Lower lobe of right lung (tissue), 2 donors: Measurements from ENCODE around the gene FAM107A. TPM values are rescaled to one million over a fixed set of nuclear protein-coding genes. Genes with fewer than 3 reads are reported as not detected.

ENCODE experiments used
- ATAC-seq, 2 donors: fragments of 200-7000 bp; cut with Tn5 transposase; one replicate each; pipeline ENCODE4 v1.9.1; 2020 to 2022; ENCODE audit warnings: mild to moderate bottlenecking in 2 of 2, moderate library complexity in 2 of 2
- DNase-seq: peaks from one replicate; pipeline ENCODE4 v3.0.0-alpha.2; 2020
- H3K27ac ChIP-seq: fragments of 200-600 bp; one replicate; pipeline ENCODE4 v1.8.0; 2022
- H3K27me3 ChIP-seq: fragments of 200-600 bp; one replicate; pipeline ENCODE4 v1.8.0; 2022; ENCODE audit warnings: low read depth
- H3K36me3 ChIP-seq: fragments of 200-600 bp; one replicate; pipeline ENCODE4 v1.8.0; 2022; ENCODE audit warnings: mild to moderate bottlenecking
- H3K4me1 ChIP-seq: fragments of 200-600 bp; one replicate; pipeline ENCODE4 v1.8.0; 2022
- H3K4me3 ChIP-seq: fragments of 200-600 bp; one replicate; pipeline ENCODE4 v1.8.0; 2022; ENCODE audit warnings: mild to moderate bottlenecking
- H3K9me3 ChIP-seq: fragments of 200-600 bp; one replicate; pipeline ENCODE4 v1.8.0; 2022
- CTCF ChIP-seq: fragments of 200-600 bp; IDR thresholded peaks from one replicate; pipeline ENCODE4 v1.8.0; 2022; ENCODE audit warnings: antibody characterized with exemption, mild to moderate bottlenecking
- intact Hi-C: fragments of 100-400 bp; cut with DNase I; formaldehyde crosslinking; loops from one replicate; pipeline ENCODE4 v1.11.0; 2022
- total RNA-seq: library from RNA; stranded (reverse); fragmentation: NEBNext Ultra II Directional; extraction: Animal tissue kit (Norgen Biotek cat#: 25700); gene quantifications from one replicate; pipeline ENCODE4 v1.2.1, GENCODE V29; 2021
- donor health status: DM: no; HTN: yes; CAD: no; lungs with severe emphysema.

FAM107A gene
- total RNA-seq, 1 donor from 2014 or later, result 74.5 TPM

GRCh38 chr3:58563386-58564035, 13.7 kb downstream of the FAM107A start:
- no peaks in the 10 kb centered on the region for H3K27me3 ChIP-seq
- H3K36me3 ChIP-seq, result peaks cover 19% of the 10 kb centered on the region
- H3K27ac ChIP-seq, result no peak overlapping the region
- no peaks in the 10 kb centered on the region for H3K9me3 ChIP-seq
- TF ChIP-seq CTCF, result no peak
- no peak overlapping the region for H3K4me3 ChIP-seq
- H3K4me1 ChIP-seq, result no peaks in the 10 kb centered on the region
- DNase-seq (no peak), ATAC-seq (no peak)
- intact Hi-C loops, result no loop called here

- Histone ChIP-seq H3K9me3 (no peaks in the 10 kb centered on the region), H3K27me3 (no peaks in the 10 kb centered on the region), H3K4me3 (no peak overlapping the region), H3K27ac (no peak overlapping the region), H3K36me3 (peaks cover 19% of the 10 kb centered on the region), H3K4me1 (no peaks in the 10 kb centered on the region)
- ATAC-seq (no peak), DNase-seq (no peak)
- intact Hi-C loops, result no loop called here
- TF ChIP-seq CTCF, result no peak
Measured at GRCh38 chr3:58562498-58562897, 14.7 kb downstream of the FAM107A start.

DNA sequence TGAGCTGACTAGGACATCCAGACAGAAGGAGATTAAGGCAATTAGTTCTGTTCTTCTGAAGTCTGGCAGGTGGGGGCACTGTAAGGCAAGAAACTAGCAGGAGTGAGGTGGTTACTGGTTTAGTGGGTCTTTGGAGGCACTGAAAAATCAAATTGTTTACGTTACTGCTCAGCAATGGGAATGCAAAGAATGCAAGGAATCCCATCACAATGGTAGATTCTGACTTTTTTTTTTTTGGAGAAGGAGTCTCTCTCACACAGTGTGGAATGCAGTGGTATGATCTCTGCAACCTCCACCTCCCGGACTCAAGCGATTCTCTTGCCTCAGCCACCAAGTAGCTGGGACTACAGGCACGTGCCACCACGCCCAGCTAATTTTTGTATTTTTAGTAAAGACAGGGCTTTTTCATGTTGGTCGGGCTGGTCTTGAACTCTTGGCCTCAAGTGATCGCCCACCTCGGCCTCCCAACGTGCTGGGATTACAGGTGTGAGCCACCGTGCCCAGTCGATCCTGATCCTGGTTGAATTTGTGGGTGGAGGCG, 16.4 kb downstream of the FAM107A start:
- TF ChIP-seq CTCF, result no peak
- peaks cover 4% of the 10 kb centered on the region for H3K36me3 ChIP-seq
- H3K27ac ChIP-seq, result no peak overlapping the region
- intact Hi-C loops, result no loop called here
- H3K4me1 ChIP-seq, result no peaks in the 10 kb centered on the region
- H3K9me3 ChIP-seq, result no peaks in the 10 kb centered on the region
- ATAC-seq, result peak in 1 of 2 donors; percentile 54
- no peak overlapping the region for H3K4me3 ChIP-seq
- H3K27me3 ChIP-seq, result no peaks in the 10 kb centered on the region
- no peak for DNase-seq

- ATAC-seq (no peak), DNase-seq (no peak)
Measured at GRCh38 chr3:58559586-58559985, 17.6 kb downstream of the FAM107A start.

DNA sequence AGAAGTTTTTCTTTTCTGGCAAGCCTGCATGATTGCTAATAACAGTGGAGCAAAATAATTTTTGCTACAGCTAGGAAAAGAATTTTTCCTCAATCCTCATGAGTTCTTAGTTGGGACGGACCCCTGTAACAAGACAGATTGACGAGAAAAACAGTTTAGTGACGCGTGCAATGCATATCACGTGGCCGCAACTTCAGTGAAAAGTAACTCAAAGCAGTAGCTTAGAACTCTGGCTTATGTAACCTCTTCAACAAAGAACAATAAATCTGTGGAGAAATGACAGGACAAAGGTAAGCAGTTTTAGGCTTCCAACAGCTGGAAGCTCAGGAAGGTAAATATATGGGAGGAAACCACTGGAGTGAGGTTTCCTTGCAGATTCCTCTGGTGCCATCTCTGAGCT, 19.7 kb downstream of the FAM107A start:
- TF ChIP-seq CTCF, result no peak
- Histone ChIP-seq H3K4me1 (no peaks in the 10 kb centered on the region), H3K36me3 (no peaks in the 10 kb centered on the region), H3K4me3 (no peak overlapping the region), H3K27ac (no peak overlapping the region), H3K27me3 (no peaks in the 10 kb centered on the region), H3K9me3 (no peaks in the 10 kb centered on the region)
- no peak for ATAC-seq
- DNase-seq, result no peak
- intact Hi-C loops, result no loop called here

More at GRCh38 chr3:58559586-58559985, 17.6 kb downstream of the FAM107A start:
- intact Hi-C loops, result no loop called here
- Histone ChIP-seq H3K27ac (no peak overlapping the region), H3K27me3 (no peaks in the 10 kb centered on the region), H3K4me1 (no peaks in the 10 kb centered on the region), H3K9me3 (no peaks in the 10 kb centered on the region), H3K36me3 (no peaks in the 10 kb centered on the region), H3K4me3 (no peak overlapping the region)
- no peak for TF ChIP-seq CTCF
